ENCODE measurements around the gene VPS4A. TPM values are rescaled to one million over a fixed set of nuclear protein-coding genes. Genes with fewer than 3 reads are reported as not detected.
"Not testable (repeated sequence)": the region's sequence is repeated elsewhere in the genome, so short reads cannot be mapped to it uniquely, and the experiment has no call there.

VPS4A gene
- 29.6 TPM for total RNA-seq
- long read RNA-seq, full-length matches to known transcripts: 96 of 119 reads
- long read RNA-seq, partial matches to known transcripts: 6 of 119 reads
- long read RNA-seq, other reads (novel, unspliced or antisense): 17 of 119 reads

GRCh38 chr16:69310653-69311532 is at the start of gene VPS4A:
VPS4A (plus strand) TSS chr16:69311350; CDS start chr16:69311512, 162 bp downstream.
- intact Hi-C loops (cut with DNase I): no loop called here
- ATAC-seq: peak; percentile 97
- peak; percentile 98 for DNase-seq (ENCODE audit: missing footprints)

GRCh38 chr16:69266334-69267063 is 44.7 kb upstream of the VPS4A start:
- intact Hi-C loops (cut with DNase I): no loop called here

GRCh38 chr16:69267633-69268032 is 43.5 kb upstream of the VPS4A start:
- DNase-seq (ENCODE audit: missing footprints): no peak
- intact Hi-C loops (cut with DNase I): no loop called here
- ATAC-seq: no peak

More at GRCh38 chr16:69266334-69267063, 44.7 kb upstream of the VPS4A start:
- ATAC-seq (no peak), DNase-seq (ENCODE audit: missing footprints) (no peak)

GRCh38 chr16:69270395-69270794 is 40.8 kb upstream of the VPS4A start:
- intact Hi-C loops (cut with DNase I): no loop called here
- ATAC-seq: no peak

GRCh38 chr16:69270831-69271230 is 40.3 kb upstream of the VPS4A start:
- intact Hi-C loops (cut with DNase I): no loop called here
- DNase-seq (ENCODE audit: missing footprints) (no peak), ATAC-seq (no peak)

More at GRCh38 chr16:69270395-69270794, 40.8 kb upstream of the VPS4A start:
- no peak for DNase-seq (ENCODE audit: missing footprints)

- intact Hi-C loops (cut with DNase I): no loop called here
- ATAC-seq: no peak
Measured at GRCh38 chr16:69273009-69273408, 38.1 kb upstream of the VPS4A start.

GRCh38 chr16:69274699-69275235 is 36.4 kb upstream of the VPS4A start:
- intact Hi-C loops (cut with DNase I): no loop called here
- no peak for ATAC-seq
- DNase-seq (ENCODE audit: missing footprints): no peak

More at GRCh38 chr16:69273009-69273408, 38.1 kb upstream of the VPS4A start:
- no peak for DNase-seq (ENCODE audit: missing footprints)

- DNase-seq (ENCODE audit: missing footprints): peak; percentile 73
- peak; percentile 98 for ATAC-seq
- intact Hi-C loops (cut with DNase I): no loop called here
Measured at GRCh38 chr16:69276148-69277115, 34.7 kb upstream of the VPS4A start.

- intact Hi-C loops (cut with DNase I): no loop called here
- ATAC-seq: no peak
- no peak for DNase-seq (ENCODE audit: missing footprints)
Measured at GRCh38 chr16:69277413-69277812, 33.7 kb upstream of the VPS4A start.

- intact Hi-C loops (cut with DNase I): no loop called here
- no peak for ATAC-seq
- DNase-seq (ENCODE audit: missing footprints): no peak
Measured at GRCh38 chr16:69283851-69284250, 27.3 kb upstream of the VPS4A start.

GRCh38 chr16:69285240-69285639 is 25.9 kb upstream of the VPS4A start:
- intact Hi-C loops (cut with DNase I): loop anchor here (5.0 kb wide), 1 partner anchor 113 kb away; no protein-coding TSS in a partner anchor
- DNase-seq (ENCODE audit: missing footprints) (no peak), ATAC-seq (no peak)

- intact Hi-C loops (cut with DNase I): loop anchor here (1.0 to 5.0 kb wide), 2 partner anchors 115 to 137 kb away; no protein-coding TSS in a partner anchor
- DNase-seq (ENCODE audit: missing footprints) (peak; percentile 83), ATAC-seq (peak; percentile 90)
Measured at GRCh38 chr16:69286941-69287713, 24.0 kb upstream of the VPS4A start.

- DNase-seq (ENCODE audit: missing footprints); ATAC-seq; intact Hi-C loops (cut with DNase I): not testable (repeated sequence)
Measured at GRCh38 chr16:69291657-69292056, 19.5 kb upstream of the VPS4A start.

GRCh38 chr16:69293401-69293800 is 17.7 kb upstream of the VPS4A start:
- intact Hi-C loops (cut with DNase I): no loop called here
- DNase-seq (ENCODE audit: missing footprints) (no peak), ATAC-seq (no peak)

- ATAC-seq (no peak), DNase-seq (ENCODE audit: missing footprints) (no peak)
- intact Hi-C loops (cut with DNase I): no loop called here
Measured at GRCh38 chr16:69294051-69294450, 17.1 kb upstream of the VPS4A start.

GRCh38 chr16:69296771-69297170 is 14.4 kb upstream of the VPS4A start:
- ATAC-seq; DNase-seq (ENCODE audit: missing footprints); intact Hi-C loops (cut with DNase I): not testable (repeated sequence)

GRCh38 chr16:69298261-69298660 is 12.9 kb upstream of the VPS4A start:
- intact Hi-C loops (cut with DNase I): no loop called here
- DNase-seq (ENCODE audit: missing footprints) (no peak), ATAC-seq (no peak)
